C4-2B (cell line): ENCODE data around the gene CYB561D2.

Source experiments
- CTCF ChIP-seq: fragments of 450-650 bp; conservative IDR thresholded peaks from 2 replicates; pipeline ENCODE4 v1.5.1; 2017; ENCODE audit warnings: mild to moderate bottlenecking
- ZFX ChIP-seq: fragments of 450-650 bp; IDR thresholded peaks from 2 replicates; pipeline ENCODE4 v1.6.1; 2017

- TF ChIP-seq CTCF: no peak
- no peak for TF ChIP-seq ZFX
Measured at GRCh38 chr3:50334339-50335075, 16.2 kb upstream of the CYB561D2 start.
